ENCODE results near the gene TMEM121. TPM values are rescaled to one million over a fixed set of nuclear protein-coding genes. Genes with fewer than 3 reads are reported as not detected.

The TMEM121 gene
- total and polyA plus RNA-seq, 2 donors (not counting 1 experiment from before 2014, with no cell fraction given), result 0.99 to 3.7 TPM

- CTCF ChIA-PET, result interaction anchor here (0.9 to 1.7 kb wide), 15 partner anchors 11 to 1256 kb away, joined by 3 to 8 read pairs (median 3); no protein-coding TSS in a partner anchor
- Mint-ChIP-seq H3K4me1 (peaks cover 14% of the 10 kb centered on the region), H3K27me3 (no peaks in the 10 kb centered on the region), H3K27ac (no peak overlapping the region), H3K4me3 (no peak overlapping the region), H3K9me3 (ENCODE audit: insufficient read depth) (peaks cover 2% of the 10 kb centered on the region)
- ATAC-seq (ENCODE audit: low read depth), result peak; percentile 93
- WGBS (ENCODE audit: insufficient coverage), result 19% methylated on average over 30 of the region's 30 CpGs
- H3K79me2 ChIP-seq (ENCODE audit: control insufficient read depth, insufficient read depth, low read length), result peaks cover 3% of the 10 kb centered on the region
- no peak overlapping the region for H3K27ac ChIP-seq (ENCODE audit: low read length in 2 of 2)
- no peak overlapping the region for H3K4me3 ChIP-seq (ENCODE audit: control extremely low read depth in 1 of 5, extremely low read depth in 1 of 5, insufficient read depth in 1 of 5, low read depth in 2 of 5, low read length in 4 of 5)
- H3K9me3 ChIP-seq (ENCODE audit: control extremely low read depth in 1 of 3, control insufficient read depth in 2 of 3, insufficient read depth in 1 of 3, low read length in 2 of 3), result peaks cover 0 to 10% (median 0%) of the 10 kb centered on the region in 3 donors
- H3K36me3 ChIP-seq (replicated peaks in 1 of 2; ENCODE audit: control extremely low read depth in 1 of 2, control insufficient read depth in 1 of 2, extremely low read depth in 1 of 2, insufficient read depth in 2 of 2, low read length in 1 of 2), result no peaks in the 10 kb centered on the region
- H3K4me1 ChIP-seq (ENCODE audit: control insufficient read depth in 2 of 2, insufficient read depth in 2 of 2, low read length in 2 of 2), result peaks cover 10 to 15% of the 10 kb centered on the region in 2 donors
- peaks cover 0 to 5% (median 0%) of the 10 kb centered on the region in 4 experiments for H3K27me3 ChIP-seq (replicated peaks in 1 of 4; ENCODE audit: control extremely low read depth in 1 of 4, control insufficient read depth in 3 of 4, insufficient read depth in 4 of 4, low read length in 3 of 4)
- peak; percentile 82 for DNase-seq
- H3K9ac ChIP-seq (ENCODE audit: low read length), result no peak overlapping the region
- intact Hi-C loops (cut with micrococcal nuclease), result loop anchor here (5.0 to 10.0 kb wide), 2 partner anchors 509 to 877 kb away; no protein-coding TSS in a partner anchor
- POLR2A ChIA-PET, result interaction anchor here (0.7 kb wide), 1 partner anchor 57 kb away, joined by 3 read pairs; no protein-coding TSS in a partner anchor
- H2AFZ ChIP-seq (ENCODE audit: insufficient read depth, low read depth, low read length, poor library complexity, severe bottlenecking), result peak overlapping the region; percentile 38
- peak overlapping the region; percentile 52 for H3K4me2 ChIP-seq (replicated peaks; ENCODE audit: low read depth, low read length, poor library complexity, severe bottlenecking)
- TF ChIP-seq CTCF (IDR thresholded peaks at IDR 0.05) (peak; percentile 98), EZH2 (IDR thresholded peaks at IDR 0.05; ENCODE audit: borderline replicate concordance, insufficient read depth, low read depth, low read length, poor library complexity, severe bottlenecking) (no peak)
- H4K20me1 ChIP-seq (ENCODE audit: control insufficient read depth, insufficient read depth, low read length, poor library complexity, severe bottlenecking), result no peaks in the 10 kb centered on the region
Measured at GRCh38 chr14:105537580-105538474, 11.4 kb downstream of the TMEM121 start.
